GM12878 (cell line): ENCODE measurements around the gene IRAK2. TPM values are rescaled to one million over a fixed set of nuclear protein-coding genes. Genes with fewer than 3 reads are reported as not detected.
"Not testable (repeated sequence)": the region's sequence is repeated elsewhere in the genome, so short reads cannot be mapped to it uniquely, and the experiment has no call there.

Source experiments
- ATAC-seq: fragments of 200-7000 bp; cut with Tn5 transposase; 3 replicates; pipeline ENCODE4 v1.9.1; 2020; ENCODE audit warnings: mild to moderate bottlenecking, moderate library complexity
- BruUV-seq: library from RNA; stranded (reverse); fragments of 400-500 nt; replicated peaks from 2 replicates; lab custom pipeline; 2021; lab: Mats Ljungman, UMichigan
- CTCF ChIA-PET: fragments of 300-600 bp; sonication (Branson Sonifier 250); formaldehyde crosslinking; extraction: SDS; loops from one replicate; lab custom pipeline; 2021; ENCODE audit warnings: inconsistent platforms; lab: Yijun Ruan, JAX
- POLR2A ChIA-PET: fragments of 350-600 bp; formaldehyde crosslinking; extraction: SDS; loops from one replicate; lab custom pipeline; 2021; ENCODE audit warnings: inconsistent platforms; lab: Charles Lee
- RAD21 ChIA-PET: fragments of 300-600 bp; sonication (Branson Sonifier 250); formaldehyde crosslinking; loops from one replicate; lab custom pipeline; 2023; ENCODE audit warnings: antibody characterized with exemption; ENCODE audit not compliant: unreplicated experiment; lab: Charles Lee
- SMC1A ChIA-PET: fragments of 300-600 bp; sonication (Branson Sonifier 250); formaldehyde crosslinking; loops from one replicate; lab custom pipeline; 2023; ENCODE audit not compliant: unreplicated experiment, uncharacterized antibody; lab: Charles Lee
- DNase-seq: peaks from one replicate; pipeline ENCODE4 v3.0.0-alpha.2; 2011; ENCODE audit warnings: low read depth, low spot score
- FAIRE-seq: peaks from 3 replicates; lab custom pipeline; 2011; peaks lifted over from hg19 to GRCh38; lab: Jason Lieb, UNC
- H2AFZ ChIP-seq: 2 replicates; pipeline ENCODE4 v1.6.0; 2011; ENCODE audit warnings: low read depth, low read length, control low read depth; ENCODE audit not compliant: control insufficient read depth
- H3K27ac ChIP-seq: 2 replicates; pipeline ENCODE4 v1.5.1; 2011; ENCODE audit warnings: control low read depth; ENCODE audit not compliant: control insufficient read depth, insufficient read depth
- H3K27me3 ChIP-seq, 2 experiments: replicated peaks in 1 of 2; 2 replicates each; pipeline versions ENCODE4 v1.6.0 to v1.6.1; 2011; ENCODE audit warnings: low read length in 1 of 2; ENCODE audit not compliant: control insufficient read depth in 2 of 2, insufficient read depth in 2 of 2
- H3K36me3 ChIP-seq, 2 experiments: 2 replicates each; pipeline ENCODE4 v1.5.1; 2011; ENCODE audit warnings: low read length in 1 of 2; ENCODE audit not compliant: control insufficient read depth in 2 of 2, insufficient read depth in 2 of 2
- H3K4me1 ChIP-seq: 2 replicates; pipeline ENCODE4 v1.6.1; 2011; ENCODE audit warnings: mild to moderate bottlenecking, low read length, moderate library complexity, mixed read lengths; ENCODE audit not compliant: control insufficient read depth, insufficient read depth
- H3K4me2 ChIP-seq: 2 replicates; pipeline ENCODE4 v1.6.0; 2011; ENCODE audit warnings: control low read depth; ENCODE audit not compliant: control insufficient read depth, insufficient read depth
- H3K4me3 ChIP-seq: fragments of 200-600 bp; sonication (generic); 2 replicates; pipeline ENCODE4 v1.5.1; 2016
- H3K79me2 ChIP-seq: 2 replicates; pipeline ENCODE4 v1.6.0; 2011; ENCODE audit warnings: low read length; ENCODE audit not compliant: control insufficient read depth, insufficient read depth
- H3K9ac ChIP-seq: 2 replicates; pipeline ENCODE4 v1.8.0; 2011; ENCODE audit warnings: low read length, control low read depth, mixed read lengths; ENCODE audit not compliant: control insufficient read depth, insufficient read depth
- H3K9me3 ChIP-seq: replicated peaks from 3 replicates; pipeline ENCODE4 v1.5.1; 2011; ENCODE audit warnings: mild to moderate bottlenecking, low read length; ENCODE audit not compliant: control insufficient read depth, insufficient read depth
- H4K20me1 ChIP-seq: 2 replicates; pipeline ENCODE4 v1.6.0; 2011; ENCODE audit not compliant: control insufficient read depth, insufficient read depth
- CHD1 ChIP-seq: IDR thresholded peaks from 2 replicates; pipeline ENCODE4 v1.6.1; 2012; ENCODE audit warnings: low read depth, low read length, improper control_type of control experiment
- NRF1 ChIP-seq: conservative IDR thresholded peaks from 2 replicates; pipeline ENCODE4 v1.6.1; 2011; ENCODE audit warnings: mild to moderate bottlenecking, low read depth, low read length, improper control_type of control experiment
- RAD21 ChIP-seq: IDR thresholded peaks from 2 replicates; pipeline ENCODE4 v1.6.1; 2011; ENCODE audit warnings: mild to moderate bottlenecking, low read depth, low read length, moderate library complexity; ENCODE audit not compliant: insufficient read depth
- RB1 ChIP-seq: fragments of 450-650 bp; formaldehyde crosslinking; IDR thresholded peaks from 2 replicates; pipeline ENCODE4 v1.6.1; 2017; ENCODE audit warnings: mild to moderate bottlenecking, borderline replicate concordance
- TCF12 ChIP-seq: IDR thresholded peaks from 2 replicates; pipeline ENCODE4 v1.6.1; 2011; ENCODE audit warnings: low read depth, mild to moderate bottlenecking, low read length
- WGBS: methylation state at CpG from one replicate; pipeline ENCODE4 v1.1.6; 2016; ENCODE audit warnings: low lambda C conversion rate; ENCODE audit not compliant: insufficient replicate concordance, insufficient coverage; ENCODE audit errors: missing lambda C conversion rate; 5-methylcytosine and 5-hydroxymethylcytosine counted together
- in situ Hi-C: fragments of 300-500 bp; cut with MboI; formaldehyde crosslinking; loops from 9 replicates; pipeline ENCODE4 v1.14.3; 2018; ENCODE audit warnings: mixed read lengths
- intact Hi-C: fragments of 100-400 bp; cut with micrococcal nuclease; formaldehyde crosslinking; loops from one replicate; pipeline ENCODE4 v1.14.2; 2022; ENCODE audit not compliant: unreplicated experiment
- polyA plus RNA-seq, 11 experiments: library from polyadenylated mRNA; depleted of rRNA in 4 of 11; unstranded in 6 of 11; stranded (reverse) in 5 of 11; fragments of >200 nt; fragmentation: Nextera tagmentation in 4 of 11; fragmentation: Illumina TruSeq in 1 of 11; extraction: Ambion mirVana in 4 of 11; extraction: Trizol in 1 of 11; gene quantifications; 1 replicate in 1 of 11; 2 replicates in 10 of 11; pipeline versions ENCODE4 v1.2.1 to v1.2.3, GENCODE V29; 2011 to 2016; ENCODE audit warnings: inconsistent platforms in 2 of 11, missing spikeins in 2 of 11, low read depth in 1 of 11
- total RNA-seq, 4 experiments: library from RNA; depleted of rRNA in 3 of 4; stranded (reverse); fragments of >200 nt in 3 of 4; fragmentation: Illumina TruSeq in 1 of 4; extraction: Trizol in 1 of 4; gene quantifications; 2 replicates each; pipeline versions ENCODE4 v1.2.1 to v1.2.3, GENCODE V29; 2013 to 2021

IRAK2 gene
- total and polyA plus RNA-seq, 10 of the 15 experiments (the other 5 are each of a cell fraction or from before 2014, with no cell fraction given): 0.48 to 5.7 (median 4.5) TPM

- RAD21 ChIA-PET: interaction anchor here (0.6 to 5.4 kb wide), 3 partner anchors 26 to 61 kb away, joined by 3 to 30 read pairs (median 5); no protein-coding TSS in a partner anchor
- no peak overlapping the region for H2AFZ ChIP-seq
- no peak overlapping the region for H3K9ac ChIP-seq
- H3K27me3 ChIP-seq: no peaks in the 10 kb centered on the region
- H4K20me1 ChIP-seq: no peaks in the 10 kb centered on the region
- H3K4me2 ChIP-seq: no peak overlapping the region
- TF ChIP-seq TCF12 (no peak), NRF1 (no peak), CHD1 (no peak), RB1 (no peak), RAD21 (peak; percentile 13; the same call in 1 of the 2 replicates)
- no TSS peak for BruUV-seq
- no peaks in the 10 kb centered on the region; the same call in none of the 2 replicates for H3K79me2 ChIP-seq
- H3K4me1 ChIP-seq: peaks cover 7% of the 10 kb centered on the region; the same call in 1 of the 2 replicates
- CTCF ChIA-PET: interaction anchor here (0.6 to 2.1 kb wide), 7 partner anchors 11 to 186 kb away, joined by 3 to 5 read pairs (median 3); no protein-coding TSS in a partner anchor
- in situ Hi-C loops (no loop called here), intact Hi-C loops (no loop called here)
- H3K36me3 ChIP-seq: no peaks in the 10 kb centered on the region
- SMC1A ChIA-PET: interaction anchor here (1.1 to 2.8 kb wide), 5 partner anchors 25 to 64 kb away, joined by 3 to 16 read pairs (median 5); no protein-coding TSS in a partner anchor
- H3K4me3 ChIP-seq: no peak overlapping the region
- WGBS: 37% methylated on average over 6 of the region's 6 CpGs
- no peak overlapping the region for H3K27ac ChIP-seq
- POLR2A ChIA-PET: no interaction called here
- ATAC-seq: no peak
- FAIRE-seq: no peak
- no peaks in the 10 kb centered on the region for H3K9me3 ChIP-seq
- DNase-seq: no peak
Observed at GRCh38 chr3:10162185-10162584, 2.5 kb upstream of the IRAK2 start.

GRCh38 chr3:10164201-10164545 is 546 bp upstream of the IRAK2 start:
- DNase-seq, ATAC-seq, in situ Hi-C loops, H3K79me2 ChIP-seq, H4K20me1 ChIP-seq, H3K9ac ChIP-seq, H3K27ac ChIP-seq, H3K36me3 ChIP-seq, H3K4me1 ChIP-seq, FAIRE-seq, H3K27me3 ChIP-seq, BruUV-seq, H3K9me3 ChIP-seq: not testable (repeated sequence)
- RAD21 ChIA-PET: interaction anchor here (0.7 to 5.4 kb wide), 5 partner anchors 12 to 59 kb away, joined by 3 to 30 read pairs (median 7); no protein-coding TSS in a partner anchor
- SMC1A ChIA-PET: interaction anchor here (0.6 to 5.6 kb wide), 5 partner anchors 12 to 59 kb away, joined by 4 to 34 read pairs (median 5); no protein-coding TSS in a partner anchor
- 47% methylated on average over 12 of the region's 12 CpGs for WGBS
- POLR2A ChIA-PET: interaction anchor here (0.6 to 2.6 kb wide), 7 partner anchors 21 to 56 kb away, joined by 3 to 13 read pairs (median 3); partner anchors contain the start of gene VHL
- CTCF ChIA-PET: interaction anchor here (0.6 to 3.2 kb wide), 9 partner anchors 9 to 187 kb away, joined by 3 to 19 read pairs (median 4); partner anchors contain the start of gene TATDN2
- Histone ChIP-seq H3K4me3 (peak overlapping the region; percentile 94; the same call in 1 of the 2 replicates), H3K4me2 (peak overlapping the region; percentile 86), H2AFZ (peak overlapping the region; percentile 98; the same call in 1 of the 2 replicates)
- intact Hi-C loops: loop anchor here (2.0 kb wide), 1 partner anchor 61 kb away; no protein-coding TSS in a partner anchor
